HuH-7 (cell line): ENCODE data around the gene ATP13A4.

Source experiments
- DNase-seq: peaks from one replicate; pipeline ENCODE4 v3.0.0; 2011; ENCODE audit warnings: low spot score

The ATP13A4 gene

DNA sequence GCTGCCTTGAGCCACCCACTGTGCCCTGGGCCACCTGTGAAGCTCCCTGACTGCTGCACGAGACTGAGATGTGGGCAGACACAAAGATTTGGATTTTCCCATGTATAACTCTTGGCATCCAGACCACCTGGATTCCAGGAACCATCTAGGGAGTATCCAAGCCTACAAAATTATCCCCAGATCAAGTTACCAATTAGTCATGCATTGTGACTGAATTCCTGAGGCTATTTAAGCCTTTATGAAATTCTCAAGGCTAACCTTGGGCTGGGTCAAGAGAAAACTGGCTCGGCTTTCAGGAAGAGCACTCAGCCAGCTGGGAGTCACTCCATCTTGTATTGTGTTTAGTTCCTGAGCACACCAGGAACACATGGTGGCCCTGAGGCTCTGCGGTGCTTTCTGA is 162.8 kb downstream of the ATP13A4 start:
- DNase-seq, result no peak

DNA sequence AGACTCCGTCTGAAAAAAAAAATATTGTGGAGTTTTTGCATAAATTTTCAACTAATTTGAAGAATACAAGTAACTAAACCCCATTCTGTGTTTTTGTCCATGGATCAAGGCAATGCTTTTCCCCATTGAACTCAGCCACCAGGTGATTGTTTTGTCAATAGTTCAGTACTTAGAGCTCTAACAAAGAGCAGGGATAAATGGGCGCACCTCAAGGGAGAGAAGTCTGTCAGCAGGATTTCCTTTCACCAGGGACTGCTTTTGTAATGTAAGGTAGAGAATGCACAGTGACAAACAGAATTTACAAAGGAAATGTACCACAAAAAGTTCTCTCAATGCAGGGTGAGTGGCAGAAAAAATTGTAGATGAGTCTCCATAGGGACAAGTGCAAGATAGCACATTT is 165.4 kb downstream of the ATP13A4 start:
- DNase-seq, result no peak

DNA sequence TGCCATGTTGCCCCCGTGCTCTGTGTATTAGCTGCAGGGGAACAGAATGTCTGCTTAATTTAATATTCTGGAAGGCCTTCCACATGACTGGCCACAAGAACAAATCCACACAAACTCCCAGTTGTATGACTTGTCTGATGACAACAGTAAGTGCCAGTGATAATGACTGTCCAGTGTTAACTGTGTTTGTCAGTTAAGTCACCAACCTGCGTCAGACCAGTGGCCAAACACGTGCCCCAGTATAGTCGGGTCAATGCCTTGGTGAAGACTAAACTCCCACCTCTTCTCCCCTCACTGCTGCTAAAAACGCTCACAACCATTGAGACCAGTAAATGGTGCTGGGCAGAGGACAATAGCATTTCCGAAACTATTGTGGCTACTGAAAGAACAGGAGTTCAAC is 166.3 kb downstream of the ATP13A4 start:
- no peak for DNase-seq

DNA sequence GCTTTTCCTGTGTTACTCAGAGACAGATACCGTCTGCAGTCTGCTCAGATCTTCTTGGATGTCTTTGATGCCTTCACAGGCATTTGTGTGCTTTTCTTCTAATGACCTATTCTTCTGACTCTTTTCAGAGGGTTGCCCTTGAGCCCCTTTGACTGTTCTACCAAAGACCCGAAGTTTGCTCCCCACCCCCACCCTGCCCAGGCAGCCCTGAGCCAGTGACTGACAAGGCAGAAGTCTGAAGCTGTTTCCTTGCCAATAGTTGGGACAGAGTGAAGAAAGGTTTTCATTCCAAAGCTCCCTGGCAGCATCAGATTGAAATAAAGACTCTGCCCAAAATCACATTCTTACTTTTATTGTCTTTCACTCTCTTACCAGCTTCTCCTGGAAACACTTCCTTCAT is 167.1 kb downstream of the ATP13A4 start:
- DNase-seq, result no peak

DNA sequence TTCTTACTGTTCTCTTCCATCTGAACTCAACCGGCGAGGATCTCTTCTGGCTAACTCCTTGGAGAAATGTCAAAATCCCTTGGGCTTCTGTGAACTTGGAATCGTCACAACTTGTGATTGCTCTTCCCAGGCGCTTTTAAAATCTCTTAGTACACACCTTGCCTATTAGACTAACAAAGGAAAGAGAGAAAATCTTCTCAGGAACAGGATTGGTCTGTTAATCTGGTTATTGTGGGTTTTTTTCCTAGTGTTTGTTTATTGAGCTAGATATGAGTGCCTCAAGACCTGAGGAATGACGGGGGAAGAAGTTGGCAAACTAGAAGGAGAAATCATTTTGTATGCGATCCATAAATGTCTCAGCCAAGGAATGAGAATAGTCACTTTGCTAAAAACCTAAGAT is 176.0 kb downstream of the ATP13A4 start, which contains the start of gene ATP13A5:
ATP13A5 (minus strand) TSS at position 48 of the 400 bp plus-strand sequence; CDS start at position 20, 28 bp downstream.
- no peak for DNase-seq

DNA sequence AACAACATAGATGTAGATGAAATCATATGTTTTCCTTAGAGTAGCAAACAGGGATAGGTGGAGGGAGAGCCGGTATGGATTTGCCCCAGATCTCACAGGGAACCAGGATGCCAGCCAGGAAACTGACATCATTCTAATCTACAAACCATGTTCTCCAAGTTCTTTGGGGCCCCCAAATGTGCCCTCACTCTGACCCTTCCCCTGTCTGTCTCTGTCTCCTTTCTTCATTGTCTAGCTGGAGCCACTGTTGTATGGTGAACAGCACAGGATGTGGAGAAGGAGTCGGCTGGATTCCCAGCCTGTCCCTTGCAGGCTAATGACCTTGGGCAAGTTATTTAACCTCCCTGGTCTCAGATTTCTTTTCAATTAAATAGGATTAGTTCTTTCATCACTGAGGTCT is 177.1 kb downstream of the ATP13A4 start:
- no peak for DNase-seq

DNA sequence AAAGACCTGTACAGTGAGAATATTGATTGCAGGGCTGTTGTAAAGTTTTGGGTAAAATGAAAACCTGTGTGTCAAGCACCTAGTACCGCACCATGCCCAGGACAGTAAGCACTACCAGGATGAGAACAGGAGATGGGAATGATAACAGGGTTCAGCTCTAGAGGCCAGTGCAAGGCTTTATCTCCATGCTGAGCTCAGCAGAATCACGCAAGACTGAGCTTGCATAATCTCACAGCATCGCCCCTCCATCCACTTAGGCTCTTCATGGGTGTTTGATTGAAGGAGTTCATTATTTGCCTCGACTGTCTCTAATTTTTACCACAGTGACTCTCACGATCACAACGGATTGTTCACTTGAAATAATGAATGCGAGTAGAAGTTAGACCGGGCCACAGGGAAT is 179.1 kb downstream of the ATP13A4 start:
- DNase-seq, result no peak

DNA sequence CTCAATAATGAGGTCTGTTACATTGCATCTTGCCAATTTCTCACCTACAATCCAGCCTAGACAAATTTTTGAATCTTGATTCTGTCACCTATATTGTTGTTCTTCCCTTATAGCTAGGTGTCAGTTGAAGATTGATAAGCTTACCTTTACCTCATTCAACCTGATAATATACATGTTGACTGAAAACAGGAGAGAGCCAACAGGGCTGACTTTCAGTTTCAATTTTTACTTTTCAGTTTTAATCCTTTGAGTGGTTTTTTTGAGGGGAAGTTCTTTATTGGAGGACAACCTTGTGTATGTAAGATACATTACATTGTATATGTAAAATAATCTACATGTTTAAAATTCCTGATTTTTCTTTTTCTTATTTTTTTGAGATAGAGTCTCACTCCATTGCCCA is 181.9 kb downstream of the ATP13A4 start:
- DNase-seq, result no peak

DNA sequence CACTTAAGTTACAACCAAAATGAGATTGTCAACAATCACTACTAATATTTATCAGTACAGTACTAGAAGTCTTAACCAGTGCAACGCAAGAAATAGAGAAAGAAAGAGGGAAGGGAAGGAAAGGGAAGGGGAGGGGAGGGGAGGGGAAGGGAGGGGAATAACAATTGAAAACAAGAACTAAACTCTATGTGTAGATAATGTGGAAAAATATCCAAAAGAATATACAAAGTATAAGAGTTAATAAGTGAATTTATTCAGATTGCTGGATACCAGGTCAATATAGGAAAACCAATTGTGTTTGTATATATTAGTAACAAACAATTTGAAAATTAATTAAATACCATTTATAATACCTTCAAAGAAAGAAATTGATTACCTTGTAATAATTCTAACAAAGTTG is 186.8 kb downstream of the ATP13A4 start:
- no peak for DNase-seq

DNA sequence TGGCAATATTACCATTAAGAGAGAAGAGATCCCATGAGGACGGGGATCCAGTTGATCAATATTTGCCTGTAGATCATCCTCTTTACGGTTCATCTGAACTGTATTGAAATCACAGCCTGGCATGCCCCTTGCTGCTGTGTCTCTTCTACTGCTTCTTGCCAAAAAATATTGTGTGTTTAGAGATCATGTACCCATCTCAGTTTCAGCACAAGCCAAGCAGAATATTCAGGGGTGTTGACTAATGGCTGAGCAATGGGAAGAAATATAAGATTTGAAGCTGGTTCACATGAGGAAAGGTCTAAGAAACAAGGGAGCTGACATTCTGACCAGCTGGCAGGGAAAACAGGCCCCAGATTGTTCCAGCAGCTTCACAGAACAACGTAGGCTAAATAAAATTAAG is 197.4 kb downstream of the ATP13A4 start:
- DNase-seq, result no peak

DNA sequence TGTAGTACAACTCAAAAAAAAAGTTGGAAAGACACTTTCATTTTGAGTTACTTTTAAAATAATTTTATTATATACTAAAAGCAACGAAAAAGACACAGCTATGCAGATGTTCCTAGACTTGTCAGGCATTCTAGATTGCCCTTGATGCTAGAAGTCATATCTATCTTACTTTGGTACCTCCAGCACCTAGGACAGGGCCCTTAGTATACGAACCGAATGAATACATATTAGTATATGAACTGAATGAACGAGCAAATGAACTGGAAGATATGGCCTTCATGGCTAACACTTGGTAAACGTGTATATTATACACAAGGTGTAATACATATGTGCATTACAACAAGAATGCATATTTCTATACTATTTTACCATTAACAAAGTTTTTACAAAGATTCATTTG is 200.3 kb downstream of the ATP13A4 start:
- DNase-seq, result no peak
